HTR-8/SVneo (cell line): ENCODE results near the gene RPA1.
"Not testable (repeated sequence)": the region's sequence is repeated elsewhere in the genome, so short reads cannot be mapped to it uniquely, and the experiment has no call there.

ENCODE experiments used
- DNase-seq: peaks from one replicate; pipeline ENCODE4 v3.0.0; 2011; ENCODE audit warnings: low spot score, mixed read lengths; ENCODE audit not compliant: insufficient read length
- FAIRE-seq: peaks from 2 replicates; lab custom pipeline; 2011; peaks lifted over from hg19 to GRCh38; lab: Jason Lieb, UNC

RPA1 gene

GRCh38 chr17:1810450-1811103 lies 19.2 kb upstream of the RPA1 start:
- DNase-seq = no peak
- no peak for FAIRE-seq

- no peak for FAIRE-seq
- no peak for DNase-seq
Observed at GRCh38 chr17:1813088-1813487, 16.7 kb upstream of the RPA1 start.

GRCh38 chr17:1820528-1821252 lies 9.1 kb upstream of the RPA1 start:
- DNase-seq = no peak
- FAIRE-seq = no peak

GRCh38 chr17:1829216-1829591 lies 601 bp upstream of the RPA1 start:
- FAIRE-seq (no peak), DNase-seq (no peak)

GRCh38 chr17:1830288-1830687 lies 483 bp downstream of the RPA1 start:
- DNase-seq = peak; percentile 29
- FAIRE-seq = no peak

GRCh38 chr17:1834380-1835149 lies 4.8 kb downstream of the RPA1 start:
- DNase-seq = no peak
- FAIRE-seq = no peak

GRCh38 chr17:1839516-1839915 lies 9.7 kb downstream of the RPA1 start:
- DNase-seq (no peak), FAIRE-seq (no peak)

- DNase-seq (no peak), FAIRE-seq (no peak)
Observed at GRCh38 chr17:1843947-1844346, 14.1 kb downstream of the RPA1 start.

- no peak for FAIRE-seq
Observed at GRCh38 chr17:1847191-1847590, 17.4 kb downstream of the RPA1 start.

GRCh38 chr17:1852327-1852726 lies 22.5 kb downstream of the RPA1 start:
- FAIRE-seq (no peak), DNase-seq (no peak)

More at GRCh38 chr17:1847191-1847590, 17.4 kb downstream of the RPA1 start:
- no peak for DNase-seq

GRCh38 chr17:1853698-1854097 lies 23.9 kb downstream of the RPA1 start:
- DNase-seq = no peak
- no peak for FAIRE-seq

GRCh38 chr17:1856462-1856861 lies 26.7 kb downstream of the RPA1 start:
- not testable (repeated sequence) for DNase-seq, FAIRE-seq

- DNase-seq (no peak), FAIRE-seq (no peak)
Observed at GRCh38 chr17:1860978-1861377, 31.2 kb downstream of the RPA1 start.

GRCh38 chr17:1861391-1862010 lies 31.7 kb downstream of the RPA1 start:
- DNase-seq (no peak), FAIRE-seq (no peak)

GRCh38 chr17:1865252-1866037 lies 35.6 kb downstream of the RPA1 start:
- FAIRE-seq (no peak), DNase-seq (peak; percentile 57)

GRCh38 chr17:1867307-1867706 lies 37.5 kb downstream of the RPA1 start:
- DNase-seq = no peak
- FAIRE-seq = no peak

GRCh38 chr17:1868090-1868489 lies 38.3 kb downstream of the RPA1 start:
- FAIRE-seq = no peak
- no peak for DNase-seq

- no peak for DNase-seq
- no peak for FAIRE-seq
Observed at GRCh38 chr17:1870592-1870991, 40.8 kb downstream of the RPA1 start.

- no peak for DNase-seq
- FAIRE-seq = peak; percentile 9
Observed at GRCh38 chr17:1871756-1872155, 42.0 kb downstream of the RPA1 start.

- no peak for DNase-seq
- no peak for FAIRE-seq
Observed at GRCh38 chr17:1872254-1872653, 42.4 kb downstream of the RPA1 start.
